DOHH2 (cell line): ENCODE results near the gene SYT14.

ENCODE experiments used
- H3F3A ChIP-seq: fragments of 200-600 bp; sonication (generic), shearing (Covaris generic); 2 replicates; pipeline ENCODE4 v1.6.0; 2016; ENCODE audit warnings: antibody characterized with exemption, mild to moderate bottlenecking; ENCODE audit not compliant: control insufficient read depth, insufficient read depth
- H3K27ac ChIP-seq: fragments of 200-600 bp; sonication (generic); 2 replicates; pipeline ENCODE4 v1.5.1; 2014; ENCODE audit warnings: low read depth, mild to moderate bottlenecking, low read length, moderate library complexity
- H3K27me3 ChIP-seq: fragments of 200-600 bp; sonication (generic); 2 replicates; pipeline ENCODE4 v1.6.1; 2014; ENCODE audit warnings: mild to moderate bottlenecking, low read length, mixed read lengths; ENCODE audit not compliant: control insufficient read depth
- H3K36me3 ChIP-seq: fragments of 200-600 bp; sonication (generic); 2 replicates; pipeline ENCODE4 v1.6.1; 2014; ENCODE audit warnings: mild to moderate bottlenecking, low read length, moderate library complexity, mixed read lengths; ENCODE audit not compliant: control insufficient read depth
- H3K4me1 ChIP-seq: fragments of 200-600 bp; sonication (generic); 2 replicates; pipeline ENCODE4 v1.6.1; 2014; ENCODE audit warnings: mild to moderate bottlenecking, low read length, mixed read lengths; ENCODE audit not compliant: control insufficient read depth
- H3K4me2 ChIP-seq: fragments of 200-600 bp; sonication (generic); 2 replicates; pipeline ENCODE4 v1.6.0; 2014; ENCODE audit warnings: mild to moderate bottlenecking, low read length, moderate library complexity
- H3K4me3 ChIP-seq: fragments of 200-600 bp; sonication (generic); 2 replicates; pipeline ENCODE4 v1.5.1; 2014; ENCODE audit warnings: mild to moderate bottlenecking, low read length, mixed read lengths
- H3K79me2 ChIP-seq: fragments of 200-600 bp; sonication (generic); 2 replicates; pipeline ENCODE4 v1.6.1; 2014; ENCODE audit warnings: mild to moderate bottlenecking, low read length, mixed read lengths; ENCODE audit not compliant: control insufficient read depth
- H3K9me2 ChIP-seq: fragments of 200-600 bp; sonication (generic); replicated peaks from 2 replicates; pipeline ENCODE4 v1.6.1; 2014; ENCODE audit warnings: mild to moderate bottlenecking, low read length, mixed read lengths; ENCODE audit not compliant: control insufficient read depth
- H3K9me3 ChIP-seq: fragments of 200-600 bp; sonication (generic); 2 replicates; pipeline ENCODE4 v1.6.1; 2014; ENCODE audit warnings: antibody characterized with exemption, low read length, mixed read lengths; ENCODE audit not compliant: control insufficient read depth, insufficient read depth
- H4K20me1 ChIP-seq: fragments of 200-600 bp; sonication (generic); 2 replicates; pipeline ENCODE4 v1.6.0; 2014; ENCODE audit warnings: low read depth, mild to moderate bottlenecking, antibody characterized with exemption, low read length, moderate library complexity; ENCODE audit not compliant: control insufficient read depth, insufficient read depth
- CTCF ChIP-seq: fragments of 200-600 bp; sonication (generic); IDR thresholded peaks from one replicate; pipeline ENCODE4 v1.5.1; 2014; ENCODE audit warnings: antibody characterized with exemption, mild to moderate bottlenecking, low read depth, low read length; ENCODE audit not compliant: poor library complexity, severe bottlenecking
- EZH2phosphoT487 ChIP-seq: fragments of 200-600 bp; sonication (generic); IDR thresholded peaks from 2 replicates; pipeline ENCODE4 v1.6.1; 2017; ENCODE audit warnings: borderline replicate concordance, mild to moderate bottlenecking, antibody characterized with exemption, low read length, moderate library complexity, mixed read lengths

Gene SYT14

DNA sequence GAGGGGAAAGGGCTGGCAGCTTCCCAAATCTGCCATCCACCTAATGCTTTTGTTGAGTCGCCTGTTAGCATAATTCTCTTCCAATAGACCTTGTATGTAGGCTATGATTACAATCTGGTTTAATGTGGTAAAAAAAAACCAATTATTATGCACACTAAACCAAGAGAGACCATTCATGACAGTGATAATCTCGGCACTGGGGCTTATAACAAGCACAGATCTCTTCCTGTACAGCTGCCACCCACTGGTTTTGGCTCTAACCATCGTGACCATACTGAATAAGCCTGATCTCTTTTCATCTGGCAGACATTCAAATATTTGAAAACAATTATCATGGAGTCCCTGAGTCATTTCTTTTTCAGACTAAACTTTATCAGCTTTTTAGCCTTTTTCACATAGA, 12.0 kb upstream of the SYT14 start:
- Histone ChIP-seq H3K4me3 (no peak overlapping the region), H3K79me2 (no peaks in the 10 kb centered on the region), H3K4me1 (no peaks in the 10 kb centered on the region), H3K4me2 (no peak overlapping the region), H3K9me3 (no peaks in the 10 kb centered on the region), H3K27ac (no peak overlapping the region), H3F3A (no peaks in the 10 kb centered on the region), H4K20me1 (no peaks in the 10 kb centered on the region), H3K36me3 (no peaks in the 10 kb centered on the region), H3K9me2 (no peaks in the 10 kb centered on the region), H3K27me3 (no peaks in the 10 kb centered on the region)
- TF ChIP-seq EZH2phosphoT487 (no peak), CTCF (no peak)

DNA sequence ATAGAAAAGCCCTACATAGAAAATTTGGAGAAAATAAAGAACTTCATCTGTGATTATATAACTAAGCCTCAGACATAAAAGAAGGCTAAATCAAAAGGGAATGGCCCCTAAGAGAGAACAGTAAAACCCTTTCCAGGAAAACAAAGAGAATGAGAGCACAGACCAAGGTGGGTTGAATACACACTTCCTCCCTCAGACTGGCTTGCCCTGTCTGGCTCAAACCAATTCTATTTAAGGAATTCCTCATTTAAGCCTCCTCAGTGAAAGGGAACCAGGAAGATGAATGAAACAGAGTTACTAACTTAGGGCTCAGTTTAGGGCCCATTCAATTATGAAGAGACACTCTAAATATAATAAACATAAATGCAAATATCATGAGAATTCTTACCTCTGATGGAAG, 10.6 kb upstream of the SYT14 start:
- Histone ChIP-seq H3K4me2 (no peak overlapping the region), H3K36me3 (no peaks in the 10 kb centered on the region), H3K79me2 (no peaks in the 10 kb centered on the region), H3K27ac (no peak overlapping the region), H4K20me1 (no peaks in the 10 kb centered on the region), H3K9me2 (no peaks in the 10 kb centered on the region), H3K4me3 (no peak overlapping the region), H3K9me3 (no peaks in the 10 kb centered on the region), H3F3A (no peaks in the 10 kb centered on the region), H3K27me3 (no peaks in the 10 kb centered on the region), H3K4me1 (no peaks in the 10 kb centered on the region)
- no peak for TF ChIP-seq CTCF
- TF ChIP-seq EZH2phosphoT487, result no peak

DNA sequence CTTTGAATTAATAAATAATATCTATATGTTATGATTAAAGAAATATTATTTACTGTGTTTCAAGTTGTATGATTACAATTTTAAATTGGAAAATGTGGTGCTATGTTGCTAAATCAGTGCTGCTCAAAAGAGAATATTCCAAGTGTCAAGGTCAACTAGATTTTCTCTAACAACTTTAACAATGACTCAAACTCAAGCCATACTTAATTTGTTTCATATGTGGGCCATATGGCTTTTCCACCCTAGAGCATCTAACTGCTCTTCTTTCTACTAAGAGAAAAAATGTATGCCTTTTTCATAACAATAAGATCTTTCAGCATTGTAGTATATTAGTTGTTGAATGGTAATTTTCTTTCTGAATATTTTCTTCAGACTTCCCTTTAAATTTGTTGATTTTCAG, 8.3 kb upstream of the SYT14 start:
- Histone ChIP-seq H3K9me3 (no peaks in the 10 kb centered on the region), H3K4me2 (no peak overlapping the region), H3K36me3 (no peaks in the 10 kb centered on the region), H3K4me1 (no peaks in the 10 kb centered on the region), H3K27ac (no peak overlapping the region), H4K20me1 (no peaks in the 10 kb centered on the region), H3K9me2 (no peaks in the 10 kb centered on the region), H3F3A (no peaks in the 10 kb centered on the region), H3K79me2 (no peaks in the 10 kb centered on the region), H3K4me3 (no peak overlapping the region), H3K27me3 (no peaks in the 10 kb centered on the region)
- TF ChIP-seq CTCF (no peak), EZH2phosphoT487 (no peak)

DNA sequence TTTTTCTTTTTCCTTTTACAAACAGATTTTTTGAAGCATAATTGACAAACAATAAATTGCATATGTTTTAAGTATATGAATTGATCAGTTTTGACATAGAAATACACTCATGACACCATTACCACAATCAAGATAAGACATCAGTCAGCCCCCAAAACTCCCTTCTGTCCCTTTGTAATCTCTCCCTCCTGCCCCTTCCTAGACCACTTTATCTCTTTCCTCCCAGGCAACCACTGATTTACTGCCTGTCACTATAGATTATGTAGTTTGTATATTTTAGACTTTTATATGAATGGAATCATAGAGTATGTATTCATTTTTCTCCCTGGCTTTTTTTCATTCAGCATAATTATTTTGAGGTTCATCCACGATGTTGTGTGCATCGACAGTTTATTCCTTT, 6.9 kb upstream of the SYT14 start:
- no peak for TF ChIP-seq CTCF
- no peak for TF ChIP-seq EZH2phosphoT487
- no peaks in the 10 kb centered on the region for H3K9me2 ChIP-seq

More for the DNA sequence above, 6.9 kb upstream of the SYT14 start:
- H3K36me3 ChIP-seq, result no peaks in the 10 kb centered on the region
- no peak overlapping the region for H3K27ac ChIP-seq
- no peaks in the 10 kb centered on the region for H3K27me3 ChIP-seq
- H4K20me1 ChIP-seq, result no peaks in the 10 kb centered on the region
- H3F3A ChIP-seq, result no peaks in the 10 kb centered on the region
- H3K79me2 ChIP-seq, result no peaks in the 10 kb centered on the region
- no peak overlapping the region for H3K4me3 ChIP-seq
- H3K4me1 ChIP-seq, result no peaks in the 10 kb centered on the region
- H3K4me2 ChIP-seq, result no peak overlapping the region
- no peaks in the 10 kb centered on the region for H3K9me3 ChIP-seq
